HG02981 (cell line): ENCODE measurements around the gene IL27RA.
A peak's percentile ranks its signal among the peaks of the same experiment; 100 is the strongest.

Experiments used
- ATAC-seq: cut with Tn5 transposase; IDR thresholded peaks from one replicate; pipeline ENCODE4 v1.9.1; 2021; ENCODE audit warnings: mild to moderate bottlenecking, moderate library complexity; ENCODE audit not compliant: unreplicated experiment

The IL27RA gene

GRCh38 chr19:14082675-14082960, 51.1 kb downstream of the IL27RA start:
- no peak for ATAC-seq

GRCh38 chr19:14085309-14085995, 53.9 kb downstream of the IL27RA start, which contains the start of gene C19orf67:
Gene C19orf67 (minus strand): TSS chr19:14085783. CDS start chr19:14085627, 156 bp downstream.
- no peak for ATAC-seq

DNA sequence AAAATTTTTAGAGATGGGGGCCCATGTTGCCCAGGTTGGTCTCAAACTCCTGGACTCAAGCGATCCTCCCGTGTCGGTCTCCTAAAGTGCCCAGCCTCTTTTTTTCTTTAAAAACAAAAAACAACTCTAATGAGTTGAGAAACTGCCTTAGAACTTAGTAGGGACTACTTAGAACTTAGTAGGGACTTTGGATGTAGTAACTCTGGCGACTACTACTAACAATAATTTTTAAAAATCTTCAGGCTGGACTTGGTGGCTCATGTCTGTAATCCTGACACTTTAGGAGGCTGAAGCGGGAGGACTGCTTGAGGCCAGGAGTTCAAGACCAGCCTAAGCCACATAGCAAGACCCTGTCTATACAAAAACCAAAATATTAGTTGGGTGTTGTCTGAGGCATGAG, 54.5 kb downstream of the IL27RA start:
- ATAC-seq = no peak

GRCh38 chr19:14088634-14089411, 57.3 kb downstream of the IL27RA start:
- no peak for ATAC-seq

DNA sequence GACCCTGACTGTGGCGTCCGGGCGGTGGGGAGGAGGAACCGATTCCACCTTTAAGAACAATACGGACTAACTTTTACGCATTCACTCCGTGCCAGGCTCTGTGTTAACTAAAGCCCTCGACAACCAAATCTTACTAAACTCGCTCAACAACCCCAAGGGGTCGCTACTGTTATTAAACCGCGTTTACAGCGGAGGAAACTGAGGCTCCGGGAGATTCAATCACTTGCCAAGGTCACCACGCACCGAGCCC, 57.8 kb downstream of the IL27RA start:
- no peak for ATAC-seq

DNA sequence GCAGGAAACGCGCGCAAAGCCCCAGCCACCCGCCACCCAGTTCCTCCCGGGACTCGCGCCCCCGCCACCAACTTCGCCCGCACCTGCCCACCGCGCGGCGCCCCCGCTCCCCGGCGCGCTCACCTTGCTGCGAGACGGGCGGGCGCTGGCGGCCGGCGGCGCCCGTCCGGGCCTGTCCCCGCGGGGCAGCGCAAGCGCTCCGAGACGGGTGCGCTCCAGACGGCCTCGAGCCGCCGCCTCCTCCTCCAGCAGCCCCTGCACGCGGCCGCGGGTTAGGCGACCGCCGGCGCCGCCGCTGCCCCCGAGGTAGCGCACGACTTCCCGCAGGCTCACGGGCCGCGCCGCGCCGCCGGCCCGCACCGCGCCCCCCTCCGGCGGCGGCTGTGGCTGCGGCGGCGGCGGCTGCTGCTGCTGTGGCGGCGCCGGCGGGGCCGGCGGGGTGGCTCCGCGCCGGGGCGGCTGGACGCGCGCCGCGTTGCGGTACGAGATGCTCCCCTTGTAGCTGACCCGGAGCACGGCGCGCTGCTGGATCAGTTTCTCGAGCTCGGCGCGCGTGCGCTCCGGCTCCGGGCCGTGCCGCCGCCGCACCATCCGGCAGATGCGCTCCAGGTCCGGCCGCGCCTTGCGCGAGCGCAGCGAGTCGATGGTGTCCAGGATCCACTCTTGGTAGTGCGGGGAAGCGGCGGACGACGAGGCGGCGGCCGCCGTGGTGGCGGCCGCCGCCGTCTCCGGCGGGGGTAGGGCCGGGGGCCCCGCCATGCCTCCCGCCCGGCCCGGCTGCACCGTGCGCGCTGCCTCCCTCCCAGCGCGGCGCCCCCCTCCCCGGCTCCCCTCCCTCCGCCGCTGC, 58.3 kb downstream of the IL27RA start:
- no peak for ATAC-seq

- ATAC-seq = peak; percentile 36
Measured at GRCh38 chr19:14090509-14091080, 59.0 kb downstream of the IL27RA start, which contains the start of gene SAMD1. Gene SAMD1 (minus strand): TSS chr19:14090751.

DNA sequence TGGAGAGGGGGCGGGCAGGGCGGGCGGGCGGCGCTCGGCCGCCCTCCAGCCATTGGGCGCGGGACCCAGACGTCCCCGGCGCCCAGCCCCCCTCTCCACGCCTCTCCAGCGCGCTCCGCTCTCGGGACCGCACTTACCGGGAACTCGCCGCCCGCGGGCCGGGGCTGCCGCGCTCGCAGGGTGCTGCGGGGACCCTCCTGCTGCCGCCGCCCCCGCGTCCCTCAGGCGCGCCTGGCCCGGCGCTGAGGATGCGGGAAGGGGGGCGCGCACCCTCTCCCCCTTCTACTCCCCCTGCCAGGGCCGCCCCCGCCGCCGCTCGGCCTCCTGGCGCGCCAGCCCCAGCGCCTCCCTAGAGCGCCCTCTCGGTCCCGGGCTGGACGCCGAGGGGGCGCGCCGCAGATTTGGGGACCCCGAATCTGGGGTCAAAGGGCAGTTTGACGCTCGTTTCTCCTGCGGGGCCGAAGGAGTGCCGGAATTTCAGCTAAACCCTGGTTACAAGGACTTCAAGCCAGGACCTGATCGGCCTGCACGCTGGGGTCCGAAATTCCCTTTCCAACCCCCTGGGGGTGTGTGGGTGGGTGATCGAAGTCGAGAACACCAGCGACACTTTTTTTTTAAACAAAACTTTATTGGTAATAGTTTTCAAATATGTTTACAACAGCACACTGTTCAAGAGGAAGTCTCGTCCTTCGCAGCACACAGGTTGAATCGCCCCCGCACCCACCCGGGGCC, 59.7 kb downstream of the IL27RA start:
- peak; percentile 47 for ATAC-seq

GRCh38 chr19:14091813-14092462, 60.4 kb downstream of the IL27RA start:
- no peak for ATAC-seq

DNA sequence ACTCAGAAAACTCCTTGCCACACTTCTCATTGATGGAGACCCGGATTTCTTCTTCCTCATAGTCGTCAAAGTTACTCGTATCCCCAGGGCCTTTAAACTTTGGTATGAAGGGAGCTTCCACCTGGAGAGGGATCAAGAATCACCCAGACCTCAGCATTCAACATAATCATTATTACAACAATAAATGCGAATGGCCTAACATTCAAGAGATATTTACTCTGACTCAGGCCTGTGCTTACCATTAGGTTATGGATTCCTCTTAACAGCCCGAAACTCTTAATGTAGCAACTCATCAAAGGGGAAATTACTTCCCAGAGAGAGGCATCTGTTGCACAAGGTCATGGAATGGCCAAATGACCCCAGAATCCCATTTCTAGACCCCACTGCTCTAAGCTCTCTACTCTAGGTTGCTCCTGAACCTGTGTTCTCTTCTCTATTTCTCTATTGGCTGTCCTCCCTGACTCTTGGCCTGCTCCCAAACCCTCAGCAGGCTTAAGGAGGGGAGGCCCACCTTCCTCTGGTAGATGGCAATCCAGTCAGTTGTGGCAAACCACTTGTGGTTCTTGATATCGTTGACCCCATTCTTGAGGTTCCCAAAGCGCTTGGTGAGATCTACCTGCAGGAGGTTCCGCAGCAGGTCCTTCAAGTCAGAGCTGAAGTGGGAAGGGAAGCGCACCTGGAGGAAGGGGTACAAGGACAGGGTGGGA, 61.7 kb downstream of the IL27RA start:
- ATAC-seq = no peak

GRCh38 chr19:14094854-14095253, 63.3 kb downstream of the IL27RA start:
- no peak for ATAC-seq

GRCh38 chr19:14096272-14096992, 64.9 kb downstream of the IL27RA start:
- ATAC-seq = no peak

DNA sequence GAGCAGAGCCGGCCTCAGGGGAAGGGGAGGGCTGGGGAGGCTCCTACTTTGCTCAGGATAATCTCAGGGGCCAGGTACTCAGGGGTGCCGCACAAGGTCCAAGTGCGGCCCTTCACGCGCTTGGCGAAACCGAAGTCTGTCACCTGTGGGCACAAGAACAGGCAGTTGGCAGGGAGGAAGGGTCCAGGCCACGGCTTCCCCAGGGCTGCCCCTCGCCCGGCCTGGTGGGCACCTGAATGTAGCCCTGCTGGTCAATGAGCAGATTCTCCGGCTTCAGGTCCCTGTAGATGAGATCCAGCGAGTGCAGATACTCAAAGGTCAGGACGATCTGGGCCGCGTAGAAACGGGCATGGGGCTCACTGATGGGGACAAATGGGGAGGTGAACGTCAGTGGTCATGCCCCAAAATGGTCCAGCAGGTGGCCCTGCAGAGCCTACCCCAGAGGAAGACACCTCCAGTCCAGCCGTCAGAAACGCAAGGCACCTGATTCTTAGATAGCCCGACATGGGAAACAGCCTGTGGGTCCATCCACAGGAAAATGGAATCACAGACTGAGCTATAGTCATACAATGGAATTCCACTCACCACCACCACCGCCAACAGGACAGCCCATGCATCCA, 66.1 kb downstream of the IL27RA start:
- no peak for ATAC-seq

GRCh38 chr19:14101003-14101545, 69.5 kb downstream of the IL27RA start:
- ATAC-seq = no peak

DNA sequence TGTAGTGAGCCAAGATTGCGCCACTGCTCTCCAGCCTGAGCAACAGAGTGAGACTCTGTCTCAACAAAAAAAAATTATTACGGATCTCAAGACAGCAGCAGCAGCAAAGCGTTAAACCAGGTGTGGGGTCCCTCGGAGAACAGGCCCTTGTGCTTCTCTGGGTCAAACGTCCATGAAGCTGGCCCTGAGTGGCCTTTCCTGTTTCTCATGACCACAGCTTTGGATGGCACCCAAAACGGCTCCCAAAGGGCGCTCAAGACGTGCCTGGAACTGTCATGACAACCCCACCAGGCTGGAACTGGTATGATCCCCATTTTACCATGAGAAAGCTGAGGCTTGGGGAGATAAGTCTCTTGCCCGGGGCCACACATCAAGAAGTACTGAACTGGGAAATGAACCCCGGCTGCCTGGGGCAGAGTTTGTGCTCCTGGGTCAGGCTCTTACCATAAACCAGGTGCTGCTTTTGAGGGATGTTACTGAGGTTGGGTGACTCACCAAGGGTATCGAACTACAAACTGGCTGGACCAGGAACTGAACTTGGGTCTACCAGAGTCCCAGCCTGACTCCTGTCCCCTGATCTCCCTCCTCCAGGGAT, 70.6 kb downstream of the IL27RA start:
- no peak for ATAC-seq

DNA sequence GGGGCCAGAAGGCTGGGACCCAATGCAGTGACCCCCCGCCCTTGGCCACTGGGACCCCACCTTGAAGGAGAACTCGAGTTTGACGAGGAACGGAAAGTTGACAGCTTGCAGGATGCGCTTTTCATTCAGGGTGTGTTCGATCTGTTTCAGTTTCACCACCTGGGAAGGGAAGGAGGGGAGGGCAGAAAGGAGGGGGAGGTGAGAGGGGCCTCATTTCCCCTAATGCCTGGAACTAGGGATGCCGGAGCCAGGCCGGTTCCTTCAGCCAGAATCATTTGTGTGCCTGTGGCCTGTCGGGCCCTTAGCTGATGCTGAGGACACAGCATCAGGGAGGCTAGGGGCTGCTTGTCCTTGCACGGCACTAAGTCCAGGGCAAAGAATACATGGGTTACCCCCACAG, 71.2 kb downstream of the IL27RA start:
- ATAC-seq = no peak
